ENCODE measurements around the gene LAMA1.

Gene LAMA1

GRCh38 chr18:7117390-7118355 lies at the start of gene LAMA1:
LAMA1 (minus strand) TSS chr18:7117797; CDS start chr18:7117720, 77 bp downstream.
- H3K4me3 ChIP-seq (ENCODE audit: low read depth, low read length), result peak within 1 kb of the TSS; percentile 73
- TF ChIP-seq, protein P1, sequence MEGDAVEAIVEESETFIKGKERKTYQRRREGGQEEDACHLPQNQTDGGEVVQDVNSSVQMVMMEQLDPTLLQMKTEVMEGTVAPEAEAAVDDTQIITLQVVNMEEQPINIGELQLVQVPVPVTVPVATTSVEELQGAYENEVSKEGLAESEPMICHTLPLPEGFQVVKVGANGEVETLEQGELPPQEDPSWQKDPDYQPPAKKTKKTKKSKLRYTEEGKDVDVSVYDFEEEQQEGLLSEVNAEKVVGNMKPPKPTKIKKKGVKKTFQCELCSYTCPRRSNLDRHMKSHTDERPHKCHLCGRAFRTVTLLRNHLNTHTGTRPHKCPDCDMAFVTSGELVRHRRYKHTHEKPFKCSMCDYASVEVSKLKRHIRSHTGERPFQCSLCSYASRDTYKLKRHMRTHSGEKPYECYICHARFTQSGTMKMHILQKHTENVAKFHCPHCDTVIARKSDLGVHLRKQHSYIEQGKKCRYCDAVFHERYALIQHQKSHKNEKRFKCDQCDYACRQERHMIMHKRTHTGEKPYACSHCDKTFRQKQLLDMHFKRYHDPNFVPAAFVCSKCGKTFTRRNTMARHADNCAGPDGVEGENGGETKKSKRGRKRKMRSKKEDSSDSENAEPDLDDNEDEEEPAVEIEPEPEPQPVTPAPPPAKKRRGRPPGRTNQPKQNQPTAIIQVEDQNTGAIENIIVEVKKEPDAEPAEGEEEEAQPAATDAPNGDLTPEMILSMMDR (conservative IDR thresholded peaks at IDR 0.05; ENCODE audit: low read depth, low read length), result no peak
- peak; percentile 22 for DNase-seq (ENCODE audit: low read depth)

DNA sequence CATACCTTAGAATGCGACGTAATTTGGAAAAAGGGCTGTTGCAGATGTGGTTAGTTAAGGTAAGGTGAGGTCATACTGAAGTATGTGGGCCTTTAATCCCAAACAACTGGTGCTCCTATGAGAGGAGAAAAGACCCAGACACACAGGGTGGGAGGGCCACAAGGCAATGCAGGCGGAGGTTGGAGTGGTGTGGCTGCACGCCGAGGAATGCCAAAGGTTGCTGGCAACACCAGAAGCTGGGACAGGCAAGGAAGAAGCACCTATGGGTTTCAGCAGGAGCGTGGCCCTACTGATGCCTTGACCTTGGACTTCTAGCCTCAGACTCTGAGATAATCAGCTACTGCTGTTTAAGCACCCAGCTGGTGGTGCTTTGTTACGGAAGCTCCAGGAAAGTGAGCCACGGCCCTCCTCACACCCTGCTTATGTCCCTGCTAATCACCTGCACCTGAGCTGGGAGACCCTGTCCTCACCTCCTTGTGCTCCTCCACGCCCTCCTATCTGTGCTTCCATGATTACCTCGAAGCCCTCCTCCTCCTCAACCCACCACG lies 48.3 kb upstream of the LAMA1 start:
- no peak for DNase-seq (ENCODE audit: low read depth)
- TF ChIP-seq, protein P1 (conservative IDR thresholded peaks at IDR 0.05; ENCODE audit: low read depth, low read length), result no peak
- no peak overlapping the region for H3K4me3 ChIP-seq (ENCODE audit: low read depth, low read length)

DNA sequence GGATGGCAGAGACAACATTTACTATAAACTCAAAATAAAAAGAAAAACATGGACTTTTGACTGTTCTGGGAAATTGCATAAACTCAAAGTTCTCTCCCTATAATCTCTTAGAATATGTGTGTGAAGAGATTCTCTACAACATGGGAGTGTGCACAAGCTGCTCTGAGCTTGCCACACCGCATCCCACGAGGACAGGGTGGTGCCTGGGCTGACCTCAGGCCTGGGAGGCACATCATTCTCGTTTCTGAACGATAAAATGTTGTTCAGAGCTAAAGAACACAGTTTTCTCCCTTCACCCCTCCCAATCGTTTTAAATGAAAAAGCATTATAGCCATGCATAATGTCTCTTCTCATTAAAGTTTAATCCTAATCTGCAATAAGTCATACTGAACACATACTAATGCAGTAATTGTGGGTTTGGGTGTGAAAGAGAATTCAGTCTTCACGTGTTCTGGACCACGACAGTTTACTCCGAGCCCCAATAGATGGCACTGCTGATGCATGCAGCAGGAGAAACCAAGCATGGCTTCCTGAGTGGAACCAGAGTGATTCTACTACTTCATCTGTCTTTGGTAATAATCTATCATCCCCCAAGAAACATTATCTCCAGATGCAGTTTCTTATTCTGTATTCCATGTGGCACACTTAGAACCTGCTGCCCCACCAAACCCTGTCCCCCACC lies 46.9 kb upstream of the LAMA1 start:
- DNase-seq (ENCODE audit: low read depth), result peak; percentile 68
- H3K4me3 ChIP-seq (ENCODE audit: low read depth, low read length), result no peak overlapping the region
- TF ChIP-seq, protein P1 (conservative IDR thresholded peaks at IDR 0.05; ENCODE audit: low read depth, low read length), result peak; percentile 72

DNA sequence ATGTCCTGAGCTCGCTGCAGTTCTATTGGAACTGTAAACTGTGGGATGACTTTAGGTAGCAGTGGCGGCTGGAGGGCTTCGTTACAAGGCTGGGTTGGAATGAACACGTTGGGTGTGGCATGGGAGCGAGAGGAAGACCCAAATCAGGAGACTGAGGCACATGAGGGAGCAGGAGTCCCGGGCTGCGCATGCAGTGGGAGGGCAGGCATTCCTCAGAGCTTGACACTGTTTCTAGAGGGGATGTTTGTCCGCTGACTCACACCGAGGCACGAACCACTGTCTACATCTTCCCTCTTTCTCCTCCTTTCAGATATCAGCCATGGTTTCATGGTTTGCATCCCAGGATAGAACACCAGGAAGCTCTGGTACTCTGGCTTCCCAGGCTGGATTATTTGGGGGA lies 40.6 kb upstream of the LAMA1 start:
- peak; percentile 90 for DNase-seq (ENCODE audit: low read depth)
- TF ChIP-seq, protein P1 (conservative IDR thresholded peaks at IDR 0.05; ENCODE audit: low read depth, low read length), result no peak
- no peak overlapping the region for H3K4me3 ChIP-seq (ENCODE audit: low read depth, low read length)

- no peak for DNase-seq (ENCODE audit: low read depth)
- TF ChIP-seq, protein P1 (conservative IDR thresholded peaks at IDR 0.05; ENCODE audit: low read depth, low read length), result peak; percentile 2
- H3K4me3 ChIP-seq (ENCODE audit: low read depth, low read length), result no peak overlapping the region
Measured at GRCh38 chr18:7157760-7158159, 40.2 kb upstream of the LAMA1 start.

GRCh38 chr18:7155887-7156286 lies 38.3 kb upstream of the LAMA1 start:
- no peak overlapping the region for H3K4me3 ChIP-seq (ENCODE audit: low read depth, low read length)
- DNase-seq (ENCODE audit: low read depth), result no peak
- TF ChIP-seq, protein P1 (conservative IDR thresholded peaks at IDR 0.05; ENCODE audit: low read depth, low read length), result no peak

Data from choroid plexus epithelial cell (primary cell).